K562 (cell line): ENCODE results near the gene USP10. TPM values are rescaled to one million over a fixed set of nuclear protein-coding genes. Genes with fewer than 3 reads are reported as not detected.

ENCODE experiments used
- AFF1 ChIP-seq, 2 experiments: fragments of 450-650 bp; IDR thresholded peaks; 2 replicates each; pipeline ENCODE4 v1.6.1; 2018; ENCODE audit warnings: mild to moderate bottlenecking in 2 of 2, low read depth in 1 of 2; ENCODE audit not compliant: partially characterized antibody in 2 of 2
- CBX5 ChIP-seq: IDR thresholded peaks from 2 replicates; pipeline ENCODE4 v1.6.1; 2014; ENCODE audit warnings: low read depth, borderline replicate concordance
- CGGBP1 ChIP-seq: fragments of 250-450 bp; sonication (Bioruptor Pico); IDR thresholded peaks from 2 replicates; pipeline ENCODE4 v1.9.0; 2021; ENCODE audit warnings: mild to moderate bottlenecking
- HMGXB4 ChIP-seq: sonication (generic); formaldehyde crosslinking; IDR thresholded peaks from 2 replicates; pipeline ENCODE4 v1.8.1; 2023; ENCODE audit warnings: mild to moderate bottlenecking, missing genetic modification reagents
- KLF10 ChIP-seq: fragments of 250-450 bp; sonication (Bioruptor Pico); IDR thresholded peaks from 2 replicates; pipeline ENCODE4 v1.6.1; 2021; ENCODE audit warnings: matching md5 sums
- L3MBTL2 ChIP-seq: fragments of 450-650 bp; IDR thresholded peaks from 2 replicates; pipeline ENCODE4 v1.6.1; 2016; ENCODE audit warnings: mild to moderate bottlenecking, moderate library complexity
- MCM7 ChIP-seq, 2 experiments: fragments of 450-650 bp; IDR thresholded peaks; 2 replicates each; pipeline ENCODE4 v1.6.1; 2016 to 2018
- PTBP1 ChIP-seq: fragments of 200-400 bp; formaldehyde crosslinking; IDR thresholded peaks from 2 replicates; pipeline ENCODE4 v1.6.1; 2017; ENCODE audit warnings: low read depth, low read length
- RREB1 ChIP-seq: fragments of 250-450 bp; sonication (Bioruptor Pico); IDR thresholded peaks from 2 replicates; pipeline ENCODE4 v1.4.0; 2020
- TRIM28 ChIP-seq: fragments of 450-650 bp; IDR thresholded peaks from 2 replicates; pipeline ENCODE4 v1.6.1; 2017
- ZBTB26 ChIP-seq: fragments of 450-650 bp; formaldehyde crosslinking; IDR thresholded peaks from 2 replicates; pipeline ENCODE4 v1.4.0; 2022; ENCODE audit warnings: missing genetic modification characterization
- ZC3H8 ChIP-seq: fragments of 450-650 bp; IDR thresholded peaks from 2 replicates; pipeline ENCODE4 v1.6.1; 2017
- ZFPM2 ChIP-seq: fragments of 250-450 bp; sonication (Bioruptor Pico); IDR thresholded peaks from 2 replicates; pipeline ENCODE4 v1.5.1; 2022; ENCODE audit warnings: mild to moderate bottlenecking
- ZNF282 ChIP-seq: sonication (generic); formaldehyde crosslinking; IDR thresholded peaks from 2 replicates; pipeline ENCODE4 v1.8.1; 2023; ENCODE audit warnings: missing genetic modification reagents
- ZNF780A ChIP-seq: fragments of 250-450 bp; sonication (Bioruptor Pico); IDR thresholded peaks from 2 replicates; pipeline ENCODE4 v1.5.0; 2021; ENCODE audit warnings: mild to moderate bottlenecking
- ZZZ3 ChIP-seq: fragments of 450-650 bp; IDR thresholded peaks from 2 replicates; pipeline ENCODE4 v1.6.1; 2016; ENCODE audit warnings: antibody characterized with exemption, mild to moderate bottlenecking, moderate library complexity
- polyA plus RNA-seq, 8 experiments: library from polyadenylated mRNA; depleted of rRNA in 4 of 8; stranded (reverse) in 5 of 8; unstranded in 3 of 8; fragments of >200 nt; fragmentation: Nextera tagmentation in 2 of 8; fragmentation: Illumina TruSeq in 1 of 8; extraction: Ambion mirVana in 2 of 8; extraction: Trizol in 1 of 8; gene quantifications; 2 replicates each; pipeline versions ENCODE4 v1.2.1 to v1.2.3, GENCODE V29; 2011 to 2014; ENCODE audit warnings: inconsistent platforms in 1 of 8, missing spikeins in 1 of 8
- total RNA-seq, 7 experiments: library from RNA; depleted of rRNA in 6 of 7; stranded (reverse); fragments of >200 nt in 6 of 7; fragmentation: Illumina TruSeq in 2 of 7; extraction: Trizol in 2 of 7; gene quantifications; 2 replicates each; pipeline versions ENCODE4 v1.2.1 to v1.2.3, GENCODE V29; 2011 to 2021; ENCODE audit warnings: low replicate concordance in 1 of 7

Gene USP10
- total and polyA plus RNA-seq, 9 of the 15 experiments (the other 6 are each of a cell fraction or from before 2014, with no cell fraction given) = 61.7 to 197 (median 116) TPM

- TF ChIP-seq RREB1 (CRISPR knock-in tag) (no peak), HMGXB4 (no peak), CGGBP1 (no peak), L3MBTL2 (peak; percentile 60), ZZZ3 (0 out of 2 replicates have a peak, but pooled peaks have one; percentile 56), CBX5 (no peak), KLF10 (CRISPR knock-in tag) (no peak), ZNF282 (CRISPR knock-in tag) (no peak), AFF1 (IDR thresholded peaks at IDR 0.05; ENCODE audit: low read depth in 1 of 2, partially characterized antibody in 2 of 2) (no peak), ZC3H8 (no peak), MCM7 (IDR thresholded peaks at IDR 0.05) (no peak), TRIM28 (no peak), ZFPM2 (CRISPR knock-in tag) (no peak), PTBP1 (no peak), ZBTB26 (CRISPR knock-in tag) (no peak), ZNF780A (CRISPR knock-in tag) (no peak)
These were observed 38.6 kb downstream of the USP10 start (continued) for GRCh38 chr16:84738255-84739038.
